K562 (cell line): Measurements from ENCODE around the gene ZNF692. TPM values are rescaled to one million over a fixed set of nuclear protein-coding genes. Genes with fewer than 3 reads are reported as not detected.
A peak's percentile ranks its signal among the peaks of the same experiment; 100 is the strongest.

Source experiments
- CBX2 ChIP-seq: fragments of 200-600 bp; sonication (generic); IDR thresholded peaks from one replicate; pipeline ENCODE4 v1.6.1; 2012; ENCODE audit warnings: mild to moderate bottlenecking, low read length, inconsistent platforms; ENCODE audit not compliant: insufficient read depth, poor library complexity, severe bottlenecking
- CBX5 ChIP-seq: IDR thresholded peaks from 2 replicates; pipeline ENCODE4 v1.6.1; 2014; ENCODE audit warnings: low read depth, borderline replicate concordance
- ETV1 ChIP-seq: fragments of 450-650 bp; conservative IDR thresholded peaks from 2 replicates; pipeline ENCODE4 v1.6.1; 2016; ENCODE audit warnings: missing genetic modification characterization, control low read depth, low read depth, missing compliant biosample characterization
- GATAD2A ChIP-seq: fragments of 450-650 bp; IDR thresholded peaks from 2 replicates; pipeline ENCODE4 v1.6.1; 2017
- MAX ChIP-seq: sonication (generic); formaldehyde crosslinking; IDR thresholded peaks from 2 replicates; pipeline ENCODE4 v1.9.0; 2022; ENCODE audit warnings: mild to moderate bottlenecking, missing genetic modification reagents
- NELFE ChIP-seq: IDR thresholded peaks from 2 replicates; pipeline ENCODE4 v1.6.1; 2011; ENCODE audit warnings: mild to moderate bottlenecking; ENCODE audit not compliant: insufficient read depth, insufficient read length
- PTRF ChIP-seq: fragments of 450-650 bp; IDR thresholded peaks from 2 replicates; pipeline ENCODE4 v1.6.1; 2016; ENCODE audit warnings: mild to moderate bottlenecking, missing genetic modification characterization, missing compliant biosample characterization
- SREBF2 ChIP-seq: sonication (generic); formaldehyde crosslinking; IDR thresholded peaks from 2 replicates; pipeline ENCODE4 v1.4.0; 2020; ENCODE audit warnings: mild to moderate bottlenecking, missing genetic modification reagents
- TGIF2 ChIP-seq: sonication (generic); formaldehyde crosslinking; IDR thresholded peaks from 2 replicates; pipeline ENCODE4 v1.8.1; 2022; ENCODE audit warnings: mild to moderate bottlenecking, missing genetic modification reagents, moderate library complexity
- ZFP36 ChIP-seq: fragments of 150-350 bp; IDR thresholded peaks from 2 replicates; pipeline ENCODE4 v1.6.1; 2018; ENCODE audit warnings: low read length, low read depth; ENCODE audit not compliant: partially characterized antibody
- ZNF121 ChIP-seq: sonication (generic); formaldehyde crosslinking; conservative IDR thresholded peaks from 2 replicates; pipeline ENCODE4 v1.8.0; 2022; ENCODE audit warnings: missing genetic modification reagents
- ZNF79 ChIP-seq: fragments of 250-450 bp; sonication (Bioruptor Pico); IDR thresholded peaks from 2 replicates; pipeline ENCODE4 v1.4.0; 2020; ENCODE audit warnings: low read depth, mild to moderate bottlenecking, moderate library complexity
- polyA plus RNA-seq, 8 experiments: library from polyadenylated mRNA; depleted of rRNA in 4 of 8; stranded (reverse) in 5 of 8; unstranded in 3 of 8; fragments of >200 nt; fragmentation: Nextera tagmentation in 2 of 8; fragmentation: Illumina TruSeq in 1 of 8; extraction: Ambion mirVana in 2 of 8; extraction: Trizol in 1 of 8; gene quantifications; 2 replicates each; pipeline versions ENCODE4 v1.2.1 to v1.2.3, GENCODE V29; 2011 to 2014; ENCODE audit warnings: inconsistent platforms in 1 of 8, missing spikeins in 1 of 8
- total RNA-seq, 7 experiments: library from RNA; depleted of rRNA in 6 of 7; stranded (reverse); fragments of >200 nt in 6 of 7; fragmentation: Illumina TruSeq in 2 of 7; extraction: Trizol in 2 of 7; gene quantifications; 2 replicates each; pipeline versions ENCODE4 v1.2.1 to v1.2.3, GENCODE V29; 2011 to 2021; ENCODE audit warnings: low replicate concordance in 1 of 7
- TF ChIP-seq, protein P1 (sequence below), 3 experiments: IDR thresholded peaks in 2 of 3; conservative IDR thresholded peaks in 1 of 3; 2 replicates each; pipeline ENCODE4 v1.5.1; 2011 to 2012; ENCODE audit warnings: low read length in 3 of 3, mild to moderate bottlenecking in 3 of 3, control low read depth in 2 of 3, improper control_type of control experiment in 1 of 3, inconsistent platforms in 1 of 3, low read depth in 1 of 3, mixed read lengths in 1 of 3, moderate library complexity in 1 of 3; ENCODE audit not compliant: insufficient read depth in 2 of 3
- TF ChIP-seq, protein P2 (sequence below): fragments of 250-450 bp; sonication (Bioruptor Pico); IDR thresholded peaks from 2 replicates; pipeline ENCODE4 v1.4.0; 2020; ENCODE audit warnings: mild to moderate bottlenecking, moderate library complexity
- TF ChIP-seq, protein P3 (sequence below): sonication (generic); formaldehyde crosslinking; IDR thresholded peaks from 2 replicates; pipeline ENCODE4 v1.8.1; 2022; ENCODE audit warnings: missing genetic modification reagents
- TF ChIP-seq, protein P4 (sequence below): sonication (generic); formaldehyde crosslinking; IDR thresholded peaks from 2 replicates; pipeline ENCODE4 v1.8.1; 2023; ENCODE audit warnings: mild to moderate bottlenecking, missing genetic modification reagents
- TF ChIP-seq, protein P5 (sequence below): IDR thresholded peaks from 3 replicates; pipeline ENCODE4 v1.6.1; 2011; ENCODE audit warnings: borderline replicate concordance, mild to moderate bottlenecking, moderate library complexity; ENCODE audit not compliant: insufficient read length; ENCODE audit errors: extremely low read depth

The ZNF692 gene
- total and polyA plus RNA-seq, 9 of the 15 experiments (the other 6 are each of a cell fraction or from before 2014, with no cell fraction given) = 8.4 to 143 (median 55.9) TPM

- TF ChIP-seq CBX2 (no peak), ETV1 (tag) (0 out of 2 replicates have a peak, but pooled peaks have one; percentile 37), ZNF79 (CRISPR knock-in tag) (no peak), MAX (no peak), ZNF121 (CRISPR knock-in tag) (no peak), ZFP36 (peak; percentile 32), GATAD2A (no peak), TGIF2 (no peak), CBX5 (no peak), NELFE (no peak), PTRF (no peak), SREBF2 (CRISPR knock-in tag) (no peak)
- TF ChIP-seq, protein P1, sequence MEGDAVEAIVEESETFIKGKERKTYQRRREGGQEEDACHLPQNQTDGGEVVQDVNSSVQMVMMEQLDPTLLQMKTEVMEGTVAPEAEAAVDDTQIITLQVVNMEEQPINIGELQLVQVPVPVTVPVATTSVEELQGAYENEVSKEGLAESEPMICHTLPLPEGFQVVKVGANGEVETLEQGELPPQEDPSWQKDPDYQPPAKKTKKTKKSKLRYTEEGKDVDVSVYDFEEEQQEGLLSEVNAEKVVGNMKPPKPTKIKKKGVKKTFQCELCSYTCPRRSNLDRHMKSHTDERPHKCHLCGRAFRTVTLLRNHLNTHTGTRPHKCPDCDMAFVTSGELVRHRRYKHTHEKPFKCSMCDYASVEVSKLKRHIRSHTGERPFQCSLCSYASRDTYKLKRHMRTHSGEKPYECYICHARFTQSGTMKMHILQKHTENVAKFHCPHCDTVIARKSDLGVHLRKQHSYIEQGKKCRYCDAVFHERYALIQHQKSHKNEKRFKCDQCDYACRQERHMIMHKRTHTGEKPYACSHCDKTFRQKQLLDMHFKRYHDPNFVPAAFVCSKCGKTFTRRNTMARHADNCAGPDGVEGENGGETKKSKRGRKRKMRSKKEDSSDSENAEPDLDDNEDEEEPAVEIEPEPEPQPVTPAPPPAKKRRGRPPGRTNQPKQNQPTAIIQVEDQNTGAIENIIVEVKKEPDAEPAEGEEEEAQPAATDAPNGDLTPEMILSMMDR (IDR thresholded peaks at IDR 0.05 in 2 of 3, conservative IDR thresholded peaks at IDR 0.05 in 1 of 3; ENCODE audit: insufficient read depth in 2 of 3, low read depth in 1 of 3, low read length in 3 of 3) = no peak
- TF ChIP-seq, protein P2, sequence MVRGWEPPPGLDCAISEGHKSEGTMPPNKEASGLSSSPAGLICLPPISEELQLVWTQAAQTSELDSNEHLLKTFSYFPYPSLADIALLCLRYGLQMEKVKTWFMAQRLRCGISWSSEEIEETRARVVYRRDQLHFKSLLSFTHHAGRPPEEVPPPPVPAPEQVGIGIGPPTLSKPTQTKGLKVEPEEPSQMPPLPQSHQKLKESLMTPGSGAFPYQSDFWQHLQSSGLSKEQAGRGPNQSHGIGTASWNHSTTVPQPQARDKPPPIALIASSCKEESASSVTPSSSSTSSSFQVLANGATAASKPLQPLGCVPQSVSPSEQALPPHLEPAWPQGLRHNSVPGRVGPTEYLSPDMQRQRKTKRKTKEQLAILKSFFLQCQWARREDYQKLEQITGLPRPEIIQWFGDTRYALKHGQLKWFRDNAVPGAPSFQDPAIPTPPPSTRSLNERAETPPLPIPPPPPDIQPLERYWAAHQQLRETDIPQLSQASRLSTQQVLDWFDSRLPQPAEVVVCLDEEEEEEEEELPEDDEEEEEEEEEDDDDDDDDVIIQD (CRISPR knock-in tag) = no peak
- TF ChIP-seq, protein P3, sequence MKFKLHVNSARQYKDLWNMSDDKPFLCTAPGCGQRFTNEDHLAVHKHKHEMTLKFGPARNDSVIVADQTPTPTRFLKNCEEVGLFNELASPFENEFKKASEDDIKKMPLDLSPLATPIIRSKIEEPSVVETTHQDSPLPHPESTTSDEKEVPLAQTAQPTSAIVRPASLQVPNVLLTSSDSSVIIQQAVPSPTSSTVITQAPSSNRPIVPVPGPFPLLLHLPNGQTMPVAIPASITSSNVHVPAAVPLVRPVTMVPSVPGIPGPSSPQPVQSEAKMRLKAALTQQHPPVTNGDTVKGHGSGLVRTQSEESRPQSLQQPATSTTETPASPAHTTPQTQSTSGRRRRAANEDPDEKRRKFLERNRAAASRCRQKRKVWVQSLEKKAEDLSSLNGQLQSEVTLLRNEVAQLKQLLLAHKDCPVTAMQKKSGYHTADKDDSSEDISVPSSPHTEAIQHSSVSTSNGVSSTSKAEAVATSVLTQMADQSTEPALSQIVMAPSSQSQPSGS (CRISPR knock-in tag) = no peak
- TF ChIP-seq, protein P4, sequence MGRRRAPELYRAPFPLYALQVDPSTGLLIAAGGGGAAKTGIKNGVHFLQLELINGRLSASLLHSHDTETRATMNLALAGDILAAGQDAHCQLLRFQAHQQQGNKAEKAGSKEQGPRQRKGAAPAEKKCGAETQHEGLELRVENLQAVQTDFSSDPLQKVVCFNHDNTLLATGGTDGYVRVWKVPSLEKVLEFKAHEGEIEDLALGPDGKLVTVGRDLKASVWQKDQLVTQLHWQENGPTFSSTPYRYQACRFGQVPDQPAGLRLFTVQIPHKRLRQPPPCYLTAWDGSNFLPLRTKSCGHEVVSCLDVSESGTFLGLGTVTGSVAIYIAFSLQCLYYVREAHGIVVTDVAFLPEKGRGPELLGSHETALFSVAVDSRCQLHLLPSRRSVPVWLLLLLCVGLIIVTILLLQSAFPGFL (CRISPR knock-in tag) = no peak
- TF ChIP-seq, protein P5, sequence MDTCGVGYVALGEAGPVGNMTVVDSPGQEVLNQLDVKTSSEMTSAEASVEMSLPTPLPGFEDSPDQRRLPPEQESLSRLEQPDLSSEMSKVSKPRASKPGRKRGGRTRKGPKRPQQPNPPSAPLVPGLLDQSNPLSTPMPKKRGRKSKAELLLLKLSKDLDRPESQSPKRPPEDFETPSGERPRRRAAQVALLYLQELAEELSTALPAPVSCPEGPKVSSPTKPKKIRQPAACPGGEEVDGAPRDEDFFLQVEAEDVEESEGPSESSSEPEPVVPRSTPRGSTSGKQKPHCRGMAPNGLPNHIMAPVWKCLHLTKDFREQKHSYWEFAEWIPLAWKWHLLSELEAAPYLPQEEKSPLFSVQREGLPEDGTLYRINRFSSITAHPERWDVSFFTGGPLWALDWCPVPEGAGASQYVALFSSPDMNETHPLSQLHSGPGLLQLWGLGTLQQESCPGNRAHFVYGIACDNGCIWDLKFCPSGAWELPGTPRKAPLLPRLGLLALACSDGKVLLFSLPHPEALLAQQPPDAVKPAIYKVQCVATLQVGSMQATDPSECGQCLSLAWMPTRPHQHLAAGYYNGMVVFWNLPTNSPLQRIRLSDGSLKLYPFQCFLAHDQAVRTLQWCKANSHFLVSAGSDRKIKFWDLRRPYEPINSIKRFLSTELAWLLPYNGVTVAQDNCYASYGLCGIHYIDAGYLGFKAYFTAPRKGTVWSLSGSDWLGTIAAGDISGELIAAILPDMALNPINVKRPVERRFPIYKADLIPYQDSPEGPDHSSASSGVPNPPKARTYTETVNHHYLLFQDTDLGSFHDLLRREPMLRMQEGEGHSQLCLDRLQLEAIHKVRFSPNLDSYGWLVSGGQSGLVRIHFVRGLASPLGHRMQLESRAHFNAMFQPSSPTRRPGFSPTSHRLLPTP = no peak
These were observed 53.9 kb downstream of the ZNF692 start (continued) for GRCh38 chr1:248804771-248805681.
